Testis (tissue), 3 donors: ENCODE results near the gene RELCH. TPM values are rescaled to one million over a fixed set of nuclear protein-coding genes. Genes with fewer than 3 reads are reported as not detected.

Source experiments
- DNase-seq: peaks from one replicate; pipeline ENCODE4 v3.0.0-alpha.2; 2019
- H3K27ac ChIP-seq, 2 donors: fragments of 200-600 bp; sonication (generic); one replicate each; pipeline ENCODE4 v1.5.1; 2019
- H3K27me3 ChIP-seq: fragments of 200-600 bp; sonication (generic); one replicate; pipeline ENCODE4 v1.5.1; 2019
- H3K36me3 ChIP-seq: fragments of 200-600 bp; sonication (generic); one replicate; pipeline ENCODE4 v1.5.1; 2017; ENCODE audit warnings: low read depth; ENCODE audit errors: missing control alignments
- H3K4me1 ChIP-seq: fragments of 200-600 bp; sonication (generic); one replicate; pipeline ENCODE4 v1.5.1; 2019
- H3K4me3 ChIP-seq, 2 donors: fragments of 200-600 bp; sonication (generic); one replicate each; pipeline ENCODE4 v1.5.1; 2017 to 2019
- H3K9me3 ChIP-seq: fragments of 200-600 bp; sonication (generic); one replicate; pipeline ENCODE4 v1.5.1; 2017
- POLR2A ChIP-seq: fragments of 450-650 bp; IDR thresholded peaks from one replicate; pipeline ENCODE4 v1.6.1; 2017; ENCODE audit warnings: antibody characterized with exemption, mild to moderate bottlenecking, moderate library complexity
- WGBS, 2 donors: methylation state at CpG; one replicate each; pipeline ENCODE4 v1.1.5; 2018; 5-methylcytosine and 5-hydroxymethylcytosine counted together
- intact Hi-C: fragments of 100-400 bp; cut with DNase I; formaldehyde crosslinking; loops from one replicate; pipeline ENCODE4 v1.15.1; 2023; ENCODE audit warnings: low total_unique reads
- polyA plus RNA-seq: library from polyadenylated mRNA; stranded (reverse); fragments of 350-450 nt; fragmentation: Illumina TruSeq; extraction: RNeasy Lipid Tissue Mini Kit (QIAGEN cat#74804); gene quantifications from one replicate; pipeline ENCODE4 v1.2.3, GENCODE V29; 2014; ENCODE audit warnings: low read depth, low replicate concordance; ENCODE audit not compliant: insufficient read depth
- small RNA-seq, 2 donors: library from RNA; depleted of rRNA; stranded (forward); fragments of <200 nt; gene quantifications; one replicate each; pipeline ENCODE3, GENCODE V24; 2016
- total RNA-seq, 2 donors: library from RNA; depleted of rRNA; stranded (reverse); fragments of >200 nt; gene quantifications; one replicate each; pipeline ENCODE4 v1.2.3, GENCODE V29; 2016
- TF ChIP-seq, protein P1 (sequence below), 3 experiments: fragments of 450-650 bp in 2 of 3; fragments of 200-600 bp in 1 of 3; sonication (generic) in 1 of 3; IDR thresholded peaks; one replicate each; pipeline ENCODE4 v1.5.1; 2016 to 2019; ENCODE audit warnings: antibody characterized with exemption in 3 of 3, mild to moderate bottlenecking in 2 of 3, moderate library complexity in 1 of 3

RELCH gene
- total and polyA plus RNA-seq, 3 donors from 2014 or later: 15.7 to 41.6 (median 27.2) TPM

DNA sequence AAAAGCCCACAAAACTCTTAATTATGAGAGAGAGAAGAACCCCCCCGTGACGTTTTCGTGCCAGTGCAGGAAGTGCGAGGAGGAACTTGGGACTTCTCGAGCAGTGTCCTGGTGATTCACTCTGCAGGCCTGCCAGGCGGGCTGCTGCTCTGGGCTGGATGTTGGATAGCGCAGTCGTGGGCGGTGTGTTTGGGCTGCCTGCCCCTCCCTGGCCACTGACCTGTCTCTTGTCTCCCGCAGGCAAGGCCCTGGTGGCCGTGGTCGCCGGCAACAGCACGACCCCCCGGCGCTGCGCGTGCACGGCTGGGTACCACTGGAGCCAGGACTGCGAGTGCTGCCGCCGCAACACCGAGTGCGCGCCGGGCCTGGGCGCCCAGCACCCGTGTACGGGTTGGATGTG lies 167.1 kb downstream of the RELCH start:
- Histone ChIP-seq H3K4me1 (no peaks in the 10 kb centered on the region), H3K27me3 (no peaks in the 10 kb centered on the region), H3K9me3 (no peaks in the 10 kb centered on the region), H3K27ac (no peak overlapping the region), H3K36me3 (no peaks in the 10 kb centered on the region), H3K4me3 (peak overlapping the region; percentile 4 to 29)
- TF ChIP-seq POLR2A: no peak
- TF ChIP-seq, protein P1, sequence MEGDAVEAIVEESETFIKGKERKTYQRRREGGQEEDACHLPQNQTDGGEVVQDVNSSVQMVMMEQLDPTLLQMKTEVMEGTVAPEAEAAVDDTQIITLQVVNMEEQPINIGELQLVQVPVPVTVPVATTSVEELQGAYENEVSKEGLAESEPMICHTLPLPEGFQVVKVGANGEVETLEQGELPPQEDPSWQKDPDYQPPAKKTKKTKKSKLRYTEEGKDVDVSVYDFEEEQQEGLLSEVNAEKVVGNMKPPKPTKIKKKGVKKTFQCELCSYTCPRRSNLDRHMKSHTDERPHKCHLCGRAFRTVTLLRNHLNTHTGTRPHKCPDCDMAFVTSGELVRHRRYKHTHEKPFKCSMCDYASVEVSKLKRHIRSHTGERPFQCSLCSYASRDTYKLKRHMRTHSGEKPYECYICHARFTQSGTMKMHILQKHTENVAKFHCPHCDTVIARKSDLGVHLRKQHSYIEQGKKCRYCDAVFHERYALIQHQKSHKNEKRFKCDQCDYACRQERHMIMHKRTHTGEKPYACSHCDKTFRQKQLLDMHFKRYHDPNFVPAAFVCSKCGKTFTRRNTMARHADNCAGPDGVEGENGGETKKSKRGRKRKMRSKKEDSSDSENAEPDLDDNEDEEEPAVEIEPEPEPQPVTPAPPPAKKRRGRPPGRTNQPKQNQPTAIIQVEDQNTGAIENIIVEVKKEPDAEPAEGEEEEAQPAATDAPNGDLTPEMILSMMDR (IDR thresholded peaks at IDR 0.05): no peak
- no peak for DNase-seq
- 72 to 75% methylated on average over 9 to 29 of the region's 29 CpGs for WGBS, 2 donors
- intact Hi-C loops: no loop called here

- Histone ChIP-seq H3K36me3 (no peaks in the 10 kb centered on the region), H3K27ac (no peak overlapping the region), H3K27me3 (no peaks in the 10 kb centered on the region), H3K9me3 (no peaks in the 10 kb centered on the region), H3K4me1 (no peaks in the 10 kb centered on the region), H3K4me3 (no peak overlapping the region)
- intact Hi-C loops: no loop called here
- 72 to 85% methylated on average over 5 of the region's 5 CpGs for WGBS, 2 donors
- TF ChIP-seq POLR2A: no peak
- TF ChIP-seq, protein P1 (IDR thresholded peaks at IDR 0.05): no peak
- no peak for DNase-seq
These were observed 170.1 kb downstream of the RELCH start for GRCh38 chr18:62357079-62357719.

Small RNA genes lying within 50 kb of the gene (small RNA-seq; reads per million reads assigned to genes)
- gene RF00019: 0 reads per million in 2 donors

Other genes starting within 250 kb of the RELCH start
- gene PIGN, start 199 bp upstream of the RELCH start, total RNA-seq: 10 to 100 TPM; 30.6 TPM
- 28.2 TPM for gene PIGN, start 199 bp upstream of the RELCH start, polyA plus RNA-seq
- 1 to 10 TPM; 2.4 to 3.0 TPM for gene TNFRSF11A, start 138.1 kb downstream of the RELCH start, total RNA-seq
- 3.3 TPM for gene TNFRSF11A, start 138.1 kb downstream of the RELCH start, polyA plus RNA-seq